Myocyte (in vitro differentiated cells): Measurements from ENCODE around the gene ARHGAP26. TPM values are rescaled to one million over a fixed set of nuclear protein-coding genes. Genes with fewer than 3 reads are reported as not detected.

Experiments used
- DNase-seq: peaks from one replicate; pipeline ENCODE4 v3.0.0-alpha.2; 2012; ENCODE audit warnings: low read depth
- total RNA-seq: library from RNA; depleted of rRNA; stranded (reverse); fragments of >200 nt; gene quantifications from 2 replicates; pipeline ENCODE4 v1.2.3, GENCODE V29; 2014

The ARHGAP26 gene
- total RNA-seq, 1 donor from 2014 or later, result 2.8 TPM

DNA sequence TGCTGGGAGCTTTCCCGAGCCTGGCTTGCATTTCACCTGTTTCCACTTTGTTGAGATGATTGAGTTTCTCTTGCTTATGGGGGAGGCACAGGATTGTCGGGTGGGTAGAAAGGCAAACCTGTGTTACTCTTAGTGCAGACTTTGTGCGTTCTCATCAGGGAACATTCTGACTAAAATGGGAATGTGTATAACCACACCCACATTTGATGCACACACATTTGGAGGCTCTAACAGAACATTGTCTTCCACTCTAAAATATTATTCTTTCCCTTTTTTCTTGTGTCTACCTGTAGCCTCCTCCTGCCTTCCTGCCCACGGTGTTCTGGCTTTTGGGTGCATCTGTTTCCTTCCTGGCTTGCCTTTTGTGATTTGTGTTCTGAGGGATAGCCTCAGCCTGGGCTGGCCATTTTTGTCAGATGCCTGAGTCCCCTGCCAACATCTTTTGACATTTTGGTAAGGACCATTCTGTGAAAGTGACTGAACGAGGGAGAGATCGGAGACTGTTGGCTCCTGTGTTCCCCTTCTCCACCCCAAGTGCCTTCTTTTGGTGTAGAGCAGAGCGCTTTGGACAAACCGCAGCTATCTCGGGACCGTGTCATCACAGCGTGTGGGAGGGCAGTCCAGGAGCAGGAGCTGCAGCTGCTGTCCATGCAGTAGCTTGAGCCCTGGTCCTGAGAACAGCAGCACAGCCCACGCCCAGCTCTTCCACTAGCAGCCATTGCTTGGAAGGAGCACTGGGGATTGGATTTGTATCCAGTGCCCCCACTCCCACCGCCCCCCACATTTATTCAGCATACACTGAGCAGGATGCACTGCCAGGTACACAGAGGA lies 101.4 kb downstream of the ARHGAP26 start:
- peak; percentile 62 for DNase-seq

DNA sequence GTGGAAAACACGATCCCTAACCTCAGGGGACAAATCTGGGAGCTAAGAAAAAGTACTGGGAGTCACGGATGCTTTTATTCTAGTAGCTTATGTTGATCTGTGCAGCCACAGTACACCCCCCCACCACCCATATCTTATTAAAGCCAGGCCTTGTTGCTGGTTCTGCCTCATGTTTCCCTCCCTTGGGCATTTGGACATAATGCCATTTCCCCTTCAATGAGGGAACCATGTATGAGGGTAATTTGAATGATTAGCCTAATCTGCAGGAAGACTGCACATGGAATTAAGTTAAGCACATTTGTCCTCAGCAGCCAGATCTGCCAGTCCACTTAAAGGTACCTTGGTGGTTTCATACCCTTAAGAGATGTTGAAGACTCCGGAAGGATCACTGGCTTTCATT lies 102.0 kb downstream of the ARHGAP26 start:
- DNase-seq, result no peak

DNA sequence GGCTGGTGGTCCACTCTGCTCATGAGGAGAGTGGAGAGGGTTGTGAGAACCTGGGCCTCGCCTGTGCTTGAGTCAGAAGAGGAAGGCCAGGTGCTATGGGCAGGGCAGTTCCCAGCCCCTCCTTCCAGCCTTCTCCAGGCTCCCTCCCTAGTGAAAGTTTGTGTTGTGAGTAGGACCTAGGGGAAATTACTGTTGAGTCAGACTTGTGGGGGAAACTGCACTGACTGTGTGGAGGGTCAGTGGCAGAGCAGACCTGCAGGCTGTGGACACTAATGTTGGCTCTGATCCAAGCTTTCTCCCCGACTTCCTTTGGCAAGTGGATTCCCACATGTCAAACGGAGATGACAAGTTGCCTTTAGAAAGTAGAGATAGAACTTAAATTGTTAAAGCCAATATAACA lies 102.6 kb downstream of the ARHGAP26 start:
- DNase-seq, result no peak

DNA sequence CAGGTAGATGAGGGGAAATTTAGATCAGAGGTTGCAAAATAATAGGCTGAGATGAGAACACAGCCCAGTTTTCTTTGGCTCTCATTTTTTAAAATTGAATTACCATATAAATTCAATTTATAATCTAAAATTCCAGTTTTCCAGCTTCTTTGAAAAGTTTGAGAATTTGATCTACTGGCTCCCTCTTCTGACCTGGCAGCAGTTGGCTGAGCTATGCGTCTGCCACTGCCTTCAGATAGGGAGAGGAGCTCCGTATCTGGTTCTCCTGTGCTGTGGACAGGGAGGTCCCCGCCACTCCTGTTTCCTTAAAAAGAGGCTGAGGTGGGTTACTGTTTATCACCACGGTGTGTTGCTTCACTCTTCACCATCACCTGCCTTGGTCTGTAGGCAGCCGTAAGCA lies 103.7 kb downstream of the ARHGAP26 start:
- no peak for DNase-seq

DNA sequence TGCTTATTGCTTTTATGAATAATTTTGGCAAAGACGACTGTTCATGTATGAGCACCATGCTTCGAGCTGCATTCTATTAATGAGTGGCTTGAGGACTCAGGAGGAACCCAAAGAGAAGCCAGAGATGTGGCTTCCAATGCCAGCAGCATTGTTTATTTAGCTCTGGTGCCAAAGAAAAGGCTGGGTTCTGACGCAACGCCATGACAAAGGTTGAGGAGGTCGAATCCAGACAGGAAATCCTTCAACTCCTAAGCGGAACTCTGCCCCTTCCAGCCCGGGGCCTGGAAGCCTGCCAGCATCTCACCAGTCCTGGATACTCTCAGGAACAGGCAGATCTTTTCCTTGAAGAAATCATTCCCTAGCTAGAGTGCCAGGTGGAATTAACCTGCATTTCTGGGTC lies 104.4 kb downstream of the ARHGAP26 start:
- no peak for DNase-seq

DNA sequence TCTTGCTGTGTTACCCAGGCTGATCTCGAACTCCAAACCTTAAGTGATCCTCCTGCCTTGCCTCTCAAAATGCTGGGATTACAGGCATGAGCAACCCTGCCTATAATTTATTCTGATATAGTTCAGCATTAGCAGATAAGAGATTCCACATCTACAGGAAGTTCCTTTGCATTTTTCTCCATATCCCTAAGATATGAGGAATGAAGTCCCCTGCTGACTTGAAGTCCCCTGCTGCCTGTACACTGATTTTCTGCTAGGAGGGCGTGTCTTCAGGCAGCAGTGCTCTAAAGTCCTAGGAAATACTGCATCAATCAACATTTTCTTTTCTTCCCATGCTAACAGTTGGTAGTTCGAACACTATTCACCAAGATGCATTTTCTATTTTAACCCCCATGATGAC lies 105.8 kb downstream of the ARHGAP26 start:
- DNase-seq, result no peak

DNA sequence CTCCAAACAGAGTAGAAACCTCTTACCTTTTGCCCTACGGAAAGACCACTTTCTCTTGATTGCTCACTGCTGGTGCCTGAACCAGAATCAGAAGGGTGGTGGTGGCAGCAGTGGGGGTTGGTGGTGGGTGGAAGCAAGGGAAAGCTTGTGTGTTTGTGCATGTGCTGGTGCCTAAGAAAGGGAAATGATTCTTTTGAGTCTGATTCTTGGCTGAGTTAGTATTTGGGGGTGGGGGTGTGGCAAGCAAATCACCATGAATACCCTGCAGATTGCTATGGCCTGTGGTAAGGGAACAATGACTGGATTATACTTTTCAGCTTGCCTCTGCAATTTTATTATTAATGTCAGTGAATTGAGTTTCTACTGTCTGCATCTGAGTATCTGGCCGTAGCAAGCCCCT lies 106.6 kb downstream of the ARHGAP26 start:
- DNase-seq, result no peak

DNA sequence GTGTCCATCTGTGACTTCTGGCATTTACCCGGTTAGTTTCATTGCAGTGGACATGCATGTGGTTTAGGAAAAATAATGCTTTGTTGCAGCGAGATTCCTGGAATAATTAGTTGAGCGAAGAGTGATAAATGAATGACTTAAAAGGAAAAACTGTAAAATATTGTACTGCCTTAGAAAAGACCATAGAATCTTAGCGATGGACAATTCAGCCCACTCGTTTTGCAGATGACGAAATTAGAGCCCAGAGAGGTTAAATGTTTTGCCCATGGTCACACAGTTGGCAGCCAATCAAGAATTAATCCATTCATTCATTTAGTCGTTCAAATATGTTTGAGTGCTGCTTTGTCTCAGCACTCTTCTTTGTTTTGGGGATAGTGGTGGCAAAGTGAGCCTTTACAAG lies 107.9 kb downstream of the ARHGAP26 start:
- DNase-seq, result no peak

DNA sequence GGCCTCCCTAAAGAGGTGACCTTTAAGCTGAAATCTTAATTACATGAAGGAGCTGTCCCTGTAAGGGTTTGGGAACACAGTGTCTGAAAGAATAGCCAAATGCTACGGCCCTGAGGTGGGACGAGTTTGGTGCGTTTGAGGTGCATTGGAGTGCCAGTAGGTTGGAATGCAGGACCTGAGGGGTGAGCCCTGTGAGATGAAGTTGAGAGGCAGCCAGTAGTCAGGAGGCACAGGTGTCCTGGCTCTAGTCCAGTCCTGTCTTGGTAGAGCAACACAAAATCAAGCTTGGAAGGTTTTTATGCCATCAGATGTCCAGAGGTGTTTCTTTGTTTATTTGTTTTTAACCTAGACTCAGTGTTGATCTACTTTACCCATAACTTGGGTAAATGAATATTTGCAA lies 108.5 kb downstream of the ARHGAP26 start:
- no peak for DNase-seq

DNA sequence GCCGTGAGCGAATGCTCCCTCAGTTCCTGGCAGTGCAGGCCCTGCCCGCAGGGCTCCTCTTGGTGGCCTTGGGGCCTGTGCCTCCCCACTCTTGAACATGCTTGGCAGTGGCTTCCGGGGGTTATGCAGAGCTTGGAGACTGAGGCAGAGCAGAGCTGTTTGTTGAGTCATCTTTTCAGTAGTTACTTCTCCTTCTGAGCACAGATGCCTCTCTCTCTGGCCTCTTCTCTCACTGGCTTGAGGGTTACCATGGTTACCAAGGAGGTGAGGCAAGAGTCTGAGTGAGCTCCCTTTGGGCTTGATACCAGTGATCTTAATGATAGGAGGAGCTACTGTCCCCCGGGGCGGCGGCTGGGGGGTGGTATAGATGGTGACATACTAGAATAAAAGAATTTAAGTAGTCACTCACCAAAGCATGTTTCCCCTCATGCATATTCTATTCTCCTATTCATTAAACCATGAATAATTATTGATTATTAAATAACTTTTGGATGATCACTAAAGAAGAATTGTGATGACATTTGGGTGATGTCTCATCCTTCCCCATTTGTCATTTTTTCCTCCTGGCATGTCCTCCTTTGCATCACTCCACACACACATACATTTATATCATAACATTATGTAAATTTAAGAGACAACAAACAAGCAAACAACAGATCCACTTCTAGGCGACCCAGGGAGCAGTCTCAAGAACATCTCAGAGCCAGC lies 111.1 kb downstream of the ARHGAP26 start:
- DNase-seq, result no peak

DNA sequence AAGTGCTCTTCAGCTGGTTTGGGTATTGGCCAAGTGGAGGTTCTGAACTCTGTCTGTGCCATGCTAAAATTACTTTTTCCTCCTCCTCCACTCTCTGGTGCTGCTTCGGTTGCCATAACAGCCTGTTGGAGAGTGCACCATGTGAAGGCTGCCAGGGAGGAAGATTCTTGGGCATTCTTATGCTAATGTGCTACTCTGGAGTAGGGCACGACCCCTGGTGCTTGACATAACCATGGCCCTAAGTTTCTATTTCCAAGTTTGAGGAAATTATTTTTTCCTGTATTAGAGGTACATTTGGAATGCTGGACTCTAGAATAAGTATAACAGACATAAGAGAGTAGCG lies 111.6 kb downstream of the ARHGAP26 start:
- peak; percentile 30 for DNase-seq

DNA sequence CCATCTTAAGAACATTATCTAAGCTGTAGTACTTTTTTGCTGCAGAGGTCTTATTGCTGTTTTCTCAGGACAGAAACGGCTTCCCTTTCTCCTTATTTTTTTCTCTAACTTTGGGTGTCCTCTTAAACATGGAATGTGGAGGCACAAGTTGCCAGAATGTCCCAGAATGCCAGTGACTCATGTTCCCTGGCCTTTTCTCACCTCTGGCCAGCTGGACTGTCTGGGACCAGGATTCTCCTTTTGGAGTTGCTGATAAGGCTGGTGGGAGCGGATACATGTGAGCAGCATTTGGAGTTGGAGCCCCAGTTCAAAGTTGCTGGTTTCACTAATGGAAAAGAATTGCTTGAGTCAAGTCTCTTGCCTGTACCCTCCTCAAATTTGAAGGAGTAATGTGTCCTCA lies 112.8 kb downstream of the ARHGAP26 start:
- peak; percentile 31 for DNase-seq

DNA sequence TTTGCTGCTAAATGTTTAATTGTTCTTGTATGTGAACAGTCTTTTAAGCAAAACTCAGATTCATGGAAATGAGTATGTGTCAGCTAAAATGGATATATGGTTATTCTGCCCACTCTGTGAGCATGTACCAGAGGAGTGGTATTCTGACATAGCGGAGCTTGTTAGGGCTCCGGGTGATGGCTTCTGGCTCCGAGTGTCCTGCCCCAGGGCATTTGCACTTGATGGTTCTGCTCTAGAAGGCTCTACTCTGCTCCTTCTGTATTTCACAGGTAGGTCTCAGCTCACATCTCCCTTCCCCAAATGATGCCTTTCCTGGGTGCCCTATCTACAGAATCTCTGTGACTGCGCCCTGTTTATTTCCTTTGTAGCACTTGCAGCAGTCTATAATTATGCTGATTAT lies 113.3 kb downstream of the ARHGAP26 start:
- DNase-seq, result no peak

DNA sequence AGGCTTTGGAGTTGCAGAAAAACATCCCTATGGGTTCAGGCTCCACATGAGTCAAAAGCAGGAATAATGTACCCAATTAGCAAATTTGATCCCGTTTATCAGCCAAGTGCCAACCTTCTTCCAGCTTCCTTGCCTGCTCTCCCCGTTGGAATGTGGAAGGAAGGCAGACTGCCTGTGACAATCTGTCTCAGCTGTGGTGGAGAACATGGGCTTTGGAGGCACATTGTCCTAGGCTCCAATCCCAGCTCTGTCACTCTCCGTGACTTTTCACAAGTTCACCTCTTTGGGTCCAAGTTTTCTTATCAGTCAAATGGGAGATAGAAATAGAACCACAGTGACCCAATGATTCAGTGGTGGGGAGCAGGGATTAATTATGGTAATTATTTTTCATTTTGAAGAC lies 113.9 kb downstream of the ARHGAP26 start:
- no peak for DNase-seq

DNA sequence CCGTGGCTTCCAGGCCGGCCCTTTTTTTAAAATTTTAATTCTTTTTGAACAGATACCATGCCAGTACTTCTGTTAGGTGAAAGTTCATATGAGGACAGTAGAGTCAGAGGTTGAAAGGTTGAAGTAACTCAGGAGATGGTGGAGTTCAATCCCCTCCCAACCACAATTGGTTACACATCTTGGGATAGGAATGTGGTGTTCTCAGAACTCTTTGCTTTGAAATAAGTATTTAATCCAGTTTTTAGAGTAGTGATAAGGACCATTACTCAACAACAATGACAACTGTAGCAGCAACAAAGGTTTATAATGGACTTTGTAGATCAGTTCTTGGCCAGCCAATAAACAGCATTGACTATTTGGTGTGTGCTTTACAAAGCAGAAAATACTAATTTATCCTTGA lies 116.0 kb downstream of the ARHGAP26 start:
- no peak for DNase-seq

DNA sequence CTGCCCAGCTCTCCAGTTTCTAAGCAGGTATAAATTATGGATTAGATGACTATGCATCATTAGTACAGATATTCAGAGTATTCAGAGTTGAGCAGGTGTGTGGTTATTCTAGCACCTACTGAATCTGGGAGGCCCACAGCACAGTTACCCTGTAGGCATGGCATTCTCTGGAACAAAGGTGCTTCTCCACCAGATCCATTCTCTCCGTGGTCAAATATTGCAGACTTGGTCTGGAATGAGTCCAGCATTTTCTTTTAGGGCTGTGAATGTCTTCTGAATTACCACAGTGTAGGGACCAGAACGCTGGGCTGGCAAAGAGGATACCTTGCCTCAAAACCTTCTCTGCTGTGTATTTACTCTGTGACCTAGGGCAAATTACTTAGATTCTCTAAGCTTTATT lies 116.8 kb downstream of the ARHGAP26 start:
- no peak for DNase-seq

DNA sequence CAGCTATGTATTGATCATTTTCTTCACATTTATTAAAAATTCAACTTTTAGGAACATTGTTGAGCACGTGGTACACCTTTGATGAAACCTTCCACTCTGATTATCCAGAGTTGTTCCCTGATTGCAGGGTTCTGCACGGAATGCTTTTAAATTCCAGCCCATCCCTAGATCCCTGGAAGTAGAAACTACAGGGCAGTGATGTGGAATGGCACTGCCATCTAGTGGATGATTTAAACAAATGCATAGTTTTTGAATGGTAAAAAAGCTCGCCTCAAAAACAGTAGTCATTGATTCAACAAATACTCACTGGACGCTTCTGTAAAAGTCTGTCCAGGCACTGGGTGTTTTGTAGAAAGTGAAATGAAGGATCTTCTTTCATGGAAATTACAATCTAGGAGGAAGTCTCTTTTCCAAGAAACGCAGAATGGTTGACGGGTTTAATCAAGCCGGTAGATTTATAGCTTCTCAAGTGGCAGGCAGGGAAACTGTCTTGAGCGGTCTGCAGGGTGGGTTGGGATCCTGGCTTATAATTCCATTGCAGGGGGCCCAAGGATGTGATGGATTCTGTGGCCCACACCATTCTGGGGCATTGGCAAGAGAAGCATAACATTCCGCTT lies 118.4 kb downstream of the ARHGAP26 start:
- DNase-seq, result peak; percentile 65

DNA sequence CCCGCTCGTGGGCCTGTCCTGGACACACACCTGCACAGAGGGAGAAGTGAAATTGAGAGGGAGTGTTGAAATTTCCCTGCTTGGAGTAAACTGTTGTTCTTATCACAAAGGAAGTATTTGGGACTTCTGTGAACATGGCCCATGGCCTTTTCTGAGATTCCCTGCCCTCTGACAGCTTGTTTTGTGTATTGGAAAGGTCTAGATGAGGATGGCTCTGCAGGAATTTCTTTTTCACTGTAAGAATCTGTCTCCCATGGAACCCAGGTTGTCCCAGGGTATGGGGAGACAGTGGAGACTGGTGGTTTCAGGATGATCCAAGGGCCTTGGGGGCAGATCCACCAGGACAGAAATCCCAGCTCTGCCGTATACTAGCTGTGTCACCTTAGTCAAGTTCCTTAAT lies 121.8 kb downstream of the ARHGAP26 start:
- no peak for DNase-seq

DNA sequence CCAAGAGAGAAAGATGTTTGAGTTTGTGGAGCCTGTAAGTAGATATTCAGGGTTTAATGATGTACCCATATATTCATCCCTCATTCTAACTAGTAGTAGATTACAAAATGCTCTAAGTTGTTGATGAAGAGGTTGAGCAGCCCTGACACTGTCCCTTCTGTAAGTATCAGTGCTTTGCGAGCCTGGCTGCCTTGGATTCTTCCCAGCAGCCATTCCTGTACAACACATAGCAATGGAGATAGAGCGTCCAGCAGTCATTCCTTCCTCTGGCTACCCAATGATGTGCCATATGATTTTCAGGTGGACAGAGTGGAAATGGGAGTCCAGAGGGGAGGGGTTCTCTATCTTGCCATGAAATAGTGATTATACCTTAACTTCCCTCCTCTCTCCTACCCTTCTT lies 124.1 kb downstream of the ARHGAP26 start:
- no peak for DNase-seq

DNA sequence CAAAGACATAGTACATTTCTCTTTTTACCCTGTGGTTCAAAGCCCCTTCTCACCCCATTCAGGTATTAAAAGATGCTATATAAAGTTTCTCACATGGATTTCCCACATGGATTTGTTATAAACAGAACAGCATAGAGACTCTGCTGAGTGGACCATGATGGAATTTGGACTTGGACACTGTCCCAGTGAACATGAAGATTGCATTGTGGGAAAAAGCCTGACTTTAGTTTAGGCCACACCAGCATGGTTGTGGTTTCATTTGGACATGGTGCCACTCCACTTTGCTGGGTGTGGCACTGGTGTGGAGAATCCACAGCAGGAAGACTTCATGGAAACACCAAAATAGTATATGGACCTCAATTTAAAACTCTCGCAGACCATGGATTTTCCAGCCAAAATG lies 124.6 kb downstream of the ARHGAP26 start:
- DNase-seq, result peak; percentile 86

DNA sequence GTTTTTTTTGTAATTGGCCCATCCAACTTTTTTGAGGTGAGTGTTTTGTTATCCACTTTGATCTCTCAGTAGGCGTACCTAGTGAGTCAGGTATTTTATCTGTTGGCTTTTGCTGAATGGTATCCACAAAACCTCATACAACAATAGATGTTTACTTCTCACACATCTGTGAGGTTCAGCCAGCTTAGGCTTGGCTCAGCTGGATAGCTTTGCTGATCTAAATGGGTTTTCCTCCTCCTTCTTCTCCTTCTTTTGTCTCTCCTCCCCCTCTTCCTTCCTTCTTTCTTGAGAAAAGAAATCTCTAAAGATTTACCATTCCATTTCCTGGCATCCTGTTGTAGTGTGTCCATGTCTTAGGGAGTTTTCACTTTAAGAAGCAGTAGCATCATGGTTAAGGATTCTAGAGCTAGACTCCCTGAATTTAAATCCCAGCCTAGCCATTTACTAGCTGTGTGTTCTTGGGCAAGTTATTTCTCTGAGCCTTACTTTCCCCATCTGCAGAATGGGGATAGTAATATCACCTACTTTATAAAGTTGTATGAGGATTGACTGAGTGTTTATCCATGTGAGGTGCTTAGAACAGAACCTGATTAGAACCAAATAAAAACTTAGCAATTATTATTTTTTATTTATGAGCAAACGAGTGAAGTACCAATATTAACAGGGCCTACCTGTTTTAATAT lies 126.3 kb downstream of the ARHGAP26 start:
- no peak for DNase-seq

DNA sequence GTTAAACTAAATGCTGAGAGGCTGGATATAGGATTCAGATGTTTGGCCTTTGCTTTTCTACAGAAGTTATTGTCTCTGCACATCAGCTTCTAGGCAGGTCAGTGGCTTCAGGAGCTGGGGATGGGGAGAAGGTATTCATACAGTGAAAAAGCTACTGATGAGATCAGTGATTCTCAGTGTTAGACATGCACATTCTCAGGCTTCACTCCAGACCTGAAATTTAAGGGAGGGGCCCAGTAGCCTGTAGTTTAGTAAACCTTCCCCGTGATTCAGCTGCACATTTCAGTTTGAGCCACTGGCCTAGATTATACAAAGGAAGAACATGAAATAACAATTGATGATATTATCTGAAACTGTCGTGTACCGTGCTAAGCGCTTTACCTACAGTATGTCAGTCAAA lies 127.2 kb downstream of the ARHGAP26 start:
- no peak for DNase-seq
